Erythroblast (primary cell): Measurements from ENCODE around the gene NPC1.
"Not testable (repeated sequence)": the region's sequence is repeated elsewhere in the genome, so short reads cannot be mapped to it uniquely, and the experiment has no call there.

ENCODE experiments used
- DNase-seq, 2 experiments: peaks; one replicate each; lab custom pipeline; 2025; lab: John Stamatoyannopoulos, UW
- GATA1 ChIP-seq: IDR thresholded peaks from 2 replicates; pipeline ENCODE4 v1.6.1; 2011; ENCODE audit warnings: low read depth, mild to moderate bottlenecking, control low read depth, low read length, moderate library complexity
- POLR2A ChIP-seq: IDR thresholded peaks from 2 replicates; pipeline ENCODE4 v1.6.1; 2011; ENCODE audit warnings: mild to moderate bottlenecking, low read length

NPC1 gene

GRCh38 chr18:23521271-23521670, 65.0 kb downstream of the NPC1 start:
- DNase-seq: no peak
- TF ChIP-seq GATA1: no peak
- TF ChIP-seq POLR2A: no peak

GRCh38 chr18:23519734-23520133, 66.6 kb downstream of the NPC1 start:
- TF ChIP-seq GATA1 (no peak), POLR2A (no peak)
- peak; percentile 36 to 80 for DNase-seq

GRCh38 chr18:23515911-23516546, 70.3 kb downstream of the NPC1 start:
- peak; percentile 82 to 92 for DNase-seq
- no peak for TF ChIP-seq GATA1
- no peak for TF ChIP-seq POLR2A

- TF ChIP-seq GATA1 (no peak), POLR2A (no peak)
- DNase-seq: peak in 1 of 2 experiments; percentile 41
Measured at GRCh38 chr18:23512641-23513040, 73.7 kb downstream of the NPC1 start.

GRCh38 chr18:23512216-23512615, 74.1 kb downstream of the NPC1 start:
- not testable (repeated sequence) for DNase-seq

- DNase-seq: not testable (repeated sequence)
Measured at GRCh38 chr18:23510923-23511322, 75.4 kb downstream of the NPC1 start.

GRCh38 chr18:23506393-23506792, 79.9 kb downstream of the NPC1 start:
- DNase-seq: no peak
- TF ChIP-seq POLR2A (no peak), GATA1 (no peak)

- DNase-seq: peak; percentile 36 to 52
- TF ChIP-seq POLR2A: no peak
- no peak for TF ChIP-seq GATA1
Measured at GRCh38 chr18:23504720-23505119, 81.6 kb downstream of the NPC1 start.

GRCh38 chr18:23503963-23504344, 82.4 kb downstream of the NPC1 start:
- DNase-seq: peak; percentile 66 to 76

GRCh38 chr18:23503038-23503962, 83.0 kb downstream of the NPC1 start, which contains the start of gene RMC1:
TSS of gene RMC1 (plus strand) at chr18:23503511. CDS start at chr18:23503619, 108 bp downstream.
- TF ChIP-seq POLR2A: peak; percentile 97
- no peak for TF ChIP-seq GATA1
- peak; percentile 99 to 100 for DNase-seq

More at GRCh38 chr18:23503963-23504344, 82.4 kb downstream of the NPC1 start:
- no peak for TF ChIP-seq POLR2A
- TF ChIP-seq GATA1: no peak

- TF ChIP-seq POLR2A: no peak
- no peak for TF ChIP-seq GATA1
- peak in 1 of 2 experiments; percentile 60 for DNase-seq
Measured at GRCh38 chr18:23502516-23503037, 83.7 kb downstream of the NPC1 start.

GRCh38 chr18:23501626-23502025, 84.7 kb downstream of the NPC1 start:
- DNase-seq: no peak

GRCh38 chr18:23499291-23499781, 87.0 kb downstream of the NPC1 start:
- DNase-seq: no peak
- TF ChIP-seq POLR2A (no peak), GATA1 (no peak)

More at GRCh38 chr18:23501626-23502025, 84.7 kb downstream of the NPC1 start:
- TF ChIP-seq POLR2A (no peak), GATA1 (no peak)

GRCh38 chr18:23498877-23499276, 87.4 kb downstream of the NPC1 start:
- no peak for TF ChIP-seq POLR2A
- TF ChIP-seq GATA1: no peak
- peak; percentile 91 to 93 for DNase-seq
